Adrenal gland (tissue), 5 donors: Measurements from ENCODE around the gene GPC3.

ENCODE experiments used
- CTCF ChIP-seq, 6 experiments: fragments of 450-650 bp in 4 of 6; fragments of 200-600 bp in 2 of 6; sonication (generic) in 1 of 6; IDR thresholded peaks; 1 replicate in 5 of 6; 2 replicates in 1 of 6; pipeline versions ENCODE4 v1.5.1 to v1.8.0; 2016 to 2021; ENCODE audit warnings: antibody characterized with exemption in 6 of 6, mild to moderate bottlenecking in 2 of 6, moderate library complexity in 1 of 6
- POLR2A ChIP-seq, 2 donors: fragments of 450-650 bp; IDR thresholded peaks; one replicate each; pipeline ENCODE4 v1.6.1; 2017; ENCODE audit warnings: antibody characterized with exemption in 2 of 2, mild to moderate bottlenecking in 2 of 2, moderate library complexity in 1 of 2
- donor health status: DM: no; HTN: no; CAD: no.

- TF ChIP-seq CTCF (IDR thresholded peaks at IDR 0.05) (no peak), POLR2A (IDR thresholded peaks at IDR 0.05) (no peak)
Measured at GRCh38 chrX:133859860-133860259, 125.5 kb downstream of the GPC3 start.
